Liver (tissue), 9 donors: ENCODE measurements around the gene NIT2. TPM values are rescaled to one million over a fixed set of nuclear protein-coding genes. Genes with fewer than 3 reads are reported as not detected.

Source experiments
- DNase-seq: peaks from one replicate; pipeline ENCODE4 v3.0.0-alpha.2; 2017; ENCODE audit warnings: low spot score
- H3K27ac ChIP-seq, 2 donors: one replicate each; pipeline ENCODE4 v1.7.0; 2013; ENCODE audit warnings: inconsistent platforms in 2 of 2, low read length in 2 of 2, control low read depth in 1 of 2, low read depth in 1 of 2, mild to moderate bottlenecking in 1 of 2
- H3K27me3 ChIP-seq, 4 donors: one replicate each; pipeline versions ENCODE4 v1.6.1 to v1.7.0; 2013; ENCODE audit warnings: low read length in 3 of 4, inconsistent platforms in 1 of 4, mild to moderate bottlenecking in 1 of 4, moderate library complexity in 1 of 4; ENCODE audit not compliant: control insufficient read depth in 4 of 4, insufficient read depth in 4 of 4
- H3K36me3 ChIP-seq, 4 donors: one replicate each; pipeline versions ENCODE4 v1.6.1 to v1.7.0; 2013; ENCODE audit warnings: low read length in 3 of 4, mild to moderate bottlenecking in 3 of 4, low read depth in 1 of 4, moderate library complexity in 1 of 4; ENCODE audit not compliant: control insufficient read depth in 4 of 4, insufficient read depth in 3 of 4
- H3K4me1 ChIP-seq, 4 donors: one replicate each; pipeline versions ENCODE4 v1.6.1 to v1.7.0; 2013; ENCODE audit warnings: low read length in 3 of 4, mild to moderate bottlenecking in 3 of 4, moderate library complexity in 1 of 4; ENCODE audit not compliant: control insufficient read depth in 4 of 4, insufficient read depth in 4 of 4
- H3K4me3 ChIP-seq, 3 donors: one replicate each; pipeline versions ENCODE4 v1.6.1 to v1.7.0; 2013; ENCODE audit warnings: low read length in 3 of 3, control low read depth in 1 of 3, low read depth in 1 of 3, mild to moderate bottlenecking in 1 of 3
- H3K9ac ChIP-seq, 2 donors: one replicate each; pipeline ENCODE4 v1.7.0; 2013; ENCODE audit warnings: low read length in 2 of 2, mild to moderate bottlenecking in 2 of 2, moderate library complexity in 2 of 2, control low read depth in 1 of 2, low read depth in 1 of 2
- H3K9me3 ChIP-seq, 4 donors: one replicate each; pipeline versions ENCODE4 v1.6.1 to v1.7.0; 2013; ENCODE audit warnings: low read length in 3 of 4; ENCODE audit not compliant: control insufficient read depth in 4 of 4
- ATF3 ChIP-seq: IDR thresholded peaks from 2 replicates; pipeline ENCODE4 v1.6.1; 2016; ENCODE audit warnings: antibody characterized with exemption
- CTCF ChIP-seq: fragments of 150-350 bp; IDR thresholded peaks from 2 replicates; pipeline ENCODE4 v1.5.1; 2017; ENCODE audit warnings: improper control_type of control experiment, low read depth, low read length; ENCODE audit not compliant: missing input control
- EGR1 ChIP-seq, 2 donors: IDR thresholded peaks; 2 replicates each; pipeline ENCODE4 v1.6.1; 2016 to 2018; ENCODE audit warnings: antibody characterized with exemption in 2 of 2, low read depth in 2 of 2
- FOXA1 ChIP-seq: IDR thresholded peaks from 2 replicates; pipeline ENCODE4 v1.6.1; 2016; ENCODE audit warnings: antibody characterized with exemption
- FOXA2 ChIP-seq: IDR thresholded peaks from 2 replicates; pipeline ENCODE4 v1.6.1; 2016; ENCODE audit warnings: antibody characterized with exemption
- GABPA ChIP-seq, 2 donors: IDR thresholded peaks in 1 of 2; conservative IDR thresholded peaks in 1 of 2; 2 replicates each; pipeline ENCODE4 v1.6.1; 2016; ENCODE audit warnings: antibody characterized with exemption in 2 of 2, mild to moderate bottlenecking in 1 of 2, moderate library complexity in 1 of 2
- HNF4A ChIP-seq, 2 donors: conservative IDR thresholded peaks; 2 replicates each; pipeline ENCODE4 v1.6.1; 2016; ENCODE audit warnings: antibody characterized with exemption in 2 of 2, mild to moderate bottlenecking in 2 of 2
- HNF4G ChIP-seq: IDR thresholded peaks from 2 replicates; pipeline ENCODE4 v1.6.1; 2016; ENCODE audit warnings: antibody characterized with exemption
- JUND ChIP-seq, 2 donors: IDR thresholded peaks; 2 replicates each; pipeline ENCODE4 v1.6.1; 2016; ENCODE audit warnings: antibody characterized with exemption in 2 of 2
- NR2F2 ChIP-seq: IDR thresholded peaks from 2 replicates; pipeline ENCODE4 v1.6.1; 2016; ENCODE audit warnings: antibody characterized with exemption
- RAD21 ChIP-seq, 2 donors: IDR thresholded peaks; 2 replicates each; pipeline ENCODE4 v1.6.1; 2016; ENCODE audit warnings: antibody characterized with exemption in 2 of 2, mild to moderate bottlenecking in 2 of 2
- RXRA ChIP-seq, 2 donors: IDR thresholded peaks; 2 replicates each; pipeline ENCODE4 v1.6.1; 2017 to 2018; ENCODE audit warnings: antibody characterized with exemption in 2 of 2, mild to moderate bottlenecking in 1 of 2
- SP1 ChIP-seq: IDR thresholded peaks from 2 replicates; pipeline ENCODE4 v1.6.1; 2018; ENCODE audit warnings: antibody characterized with exemption, mild to moderate bottlenecking
- TAF1 ChIP-seq: conservative IDR thresholded peaks from 2 replicates; pipeline ENCODE4 v1.6.1; 2016; ENCODE audit warnings: antibody characterized with exemption, mild to moderate bottlenecking
- YY1 ChIP-seq: IDR thresholded peaks from 2 replicates; pipeline ENCODE4 v1.6.1; 2016; ENCODE audit warnings: antibody characterized with exemption, mild to moderate bottlenecking
- ZBTB33 ChIP-seq: IDR thresholded peaks from 2 replicates; pipeline ENCODE4 v1.6.1; 2016; ENCODE audit warnings: antibody characterized with exemption
- polyA plus RNA-seq, 2 donors: library from polyadenylated mRNA; stranded (reverse) in 1 of 2; unstranded in 1 of 2; fragments of 200-250 nt in 1 of 2; fragments of >200 nt in 1 of 2; fragmentation: Nextera tagmentation in 1 of 2; extraction: Ambion mirVana in 1 of 2; gene quantifications; one replicate each; pipeline versions ENCODE4 v1.2.1 to v1.2.3, GENCODE V29; 2013 to 2015
- total RNA-seq, 2 donors: library from RNA; depleted of rRNA; stranded (reverse); fragments of >200 nt; gene quantifications; one replicate each; pipeline ENCODE4 v1.2.3, GENCODE V29; 2014
- TF ChIP-seq, protein P1 (sequence below): IDR thresholded peaks from 2 replicates; pipeline ENCODE4 v1.6.1; 2016; ENCODE audit warnings: antibody characterized with exemption, mild to moderate bottlenecking
- TF ChIP-seq, protein P2 (sequence below): IDR thresholded peaks from 2 replicates; pipeline ENCODE4 v1.6.1; 2016; ENCODE audit warnings: antibody characterized with exemption
- donor health status: healthy.
- donor health status: healthy.
- donor health status: healthy.
- donor health status: healthy.
- donor health status: healthy.

Gene NIT2
- total and polyA plus RNA-seq, 4 donors = 32.4 to 243 (median 55.3) TPM

DNA sequence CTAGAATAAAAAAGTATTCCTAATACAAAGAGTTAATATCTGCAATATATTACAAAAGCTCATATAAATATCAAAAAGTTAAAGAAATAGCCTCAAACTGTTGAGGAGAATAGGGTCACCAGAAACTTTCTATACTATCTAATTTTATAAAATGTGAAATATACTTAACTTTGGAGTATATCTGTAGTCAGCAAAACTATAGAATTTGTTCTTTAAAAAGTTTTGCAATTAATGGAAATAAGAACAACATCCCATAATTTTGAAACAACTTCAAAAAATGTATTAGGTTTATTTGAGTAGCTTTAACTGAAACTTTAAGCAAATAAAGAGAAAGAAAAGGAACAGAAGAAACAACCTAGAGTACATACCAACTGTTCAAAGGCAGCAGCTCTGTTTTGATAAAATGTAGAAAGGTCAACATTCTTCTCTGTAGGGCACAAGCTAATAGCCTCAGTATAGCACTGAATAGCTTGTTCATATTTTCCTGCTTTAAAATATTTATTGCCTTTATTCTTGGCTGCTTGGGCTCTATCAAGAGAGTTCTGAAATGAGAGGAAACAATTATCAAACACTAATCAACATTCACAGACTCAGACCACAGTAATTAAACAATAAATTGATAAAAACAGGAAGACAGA, 52.0 kb downstream of the NIT2 start:
- H3K4me1 ChIP-seq = peaks cover 5 to 22% (median 11%) of the 10 kb centered on the region in 4 donors
- H3K9me3 ChIP-seq = no peaks in the 10 kb centered on the region
- H3K27me3 ChIP-seq = no peaks in the 10 kb centered on the region
- no peak for DNase-seq
- H3K4me3 ChIP-seq = no peak overlapping the region
- peaks cover 6 to 24% (median 16%) of the 10 kb centered on the region in 4 donors for H3K36me3 ChIP-seq
- H3K9ac ChIP-seq = no peak overlapping the region
- TF ChIP-seq ATF3 = no peak
- no peak for TF ChIP-seq ZBTB33
- TF ChIP-seq GABPA (IDR thresholded peaks at IDR 0.05 in 1 of 2, conservative IDR thresholded peaks at IDR 0.05 in 1 of 2) = no peak
- no peak for TF ChIP-seq HNF4A (conservative IDR thresholded peaks at IDR 0.05)
- TF ChIP-seq, protein P1, sequence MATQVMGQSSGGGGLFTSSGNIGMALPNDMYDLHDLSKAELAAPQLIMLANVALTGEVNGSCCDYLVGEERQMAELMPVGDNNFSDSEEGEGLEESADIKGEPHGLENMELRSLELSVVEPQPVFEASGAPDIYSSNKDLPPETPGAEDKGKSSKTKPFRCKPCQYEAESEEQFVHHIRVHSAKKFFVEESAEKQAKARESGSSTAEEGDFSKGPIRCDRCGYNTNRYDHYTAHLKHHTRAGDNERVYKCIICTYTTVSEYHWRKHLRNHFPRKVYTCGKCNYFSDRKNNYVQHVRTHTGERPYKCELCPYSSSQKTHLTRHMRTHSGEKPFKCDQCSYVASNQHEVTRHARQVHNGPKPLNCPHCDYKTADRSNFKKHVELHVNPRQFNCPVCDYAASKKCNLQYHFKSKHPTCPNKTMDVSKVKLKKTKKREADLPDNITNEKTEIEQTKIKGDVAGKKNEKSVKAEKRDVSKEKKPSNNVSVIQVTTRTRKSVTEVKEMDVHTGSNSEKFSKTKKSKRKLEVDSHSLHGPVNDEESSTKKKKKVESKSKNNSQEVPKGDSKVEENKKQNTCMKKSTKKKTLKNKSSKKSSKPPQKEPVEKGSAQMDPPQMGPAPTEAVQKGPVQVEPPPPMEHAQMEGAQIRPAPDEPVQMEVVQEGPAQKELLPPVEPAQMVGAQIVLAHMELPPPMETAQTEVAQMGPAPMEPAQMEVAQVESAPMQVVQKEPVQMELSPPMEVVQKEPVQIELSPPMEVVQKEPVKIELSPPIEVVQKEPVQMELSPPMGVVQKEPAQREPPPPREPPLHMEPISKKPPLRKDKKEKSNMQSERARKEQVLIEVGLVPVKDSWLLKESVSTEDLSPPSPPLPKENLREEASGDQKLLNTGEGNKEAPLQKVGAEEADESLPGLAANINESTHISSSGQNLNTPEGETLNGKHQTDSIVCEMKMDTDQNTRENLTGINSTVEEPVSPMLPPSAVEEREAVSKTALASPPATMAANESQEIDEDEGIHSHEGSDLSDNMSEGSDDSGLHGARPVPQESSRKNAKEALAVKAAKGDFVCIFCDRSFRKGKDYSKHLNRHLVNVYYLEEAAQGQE = no peak
- TF ChIP-seq RAD21 (IDR thresholded peaks at IDR 0.05) = no peak
- peak; percentile 13 to 24 for TF ChIP-seq RXRA (IDR thresholded peaks at IDR 0.05)
- TF ChIP-seq TAF1 = no peak
- TF ChIP-seq CTCF = no peak
- no peak for TF ChIP-seq EGR1 (IDR thresholded peaks at IDR 0.05; ENCODE audit: low read depth in 2 of 2)
- TF ChIP-seq FOXA2 = no peak
- TF ChIP-seq, protein P2, sequence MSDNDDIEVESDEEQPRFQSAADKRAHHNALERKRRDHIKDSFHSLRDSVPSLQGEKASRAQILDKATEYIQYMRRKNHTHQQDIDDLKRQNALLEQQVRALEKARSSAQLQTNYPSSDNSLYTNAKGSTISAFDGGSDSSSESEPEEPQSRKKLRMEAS = no peak
- peak; percentile 33 for TF ChIP-seq SP1
- no peak for TF ChIP-seq HNF4G
- TF ChIP-seq NR2F2 = peak; percentile 64
- no peak for TF ChIP-seq YY1
- TF ChIP-seq FOXA1 = no peak
- TF ChIP-seq JUND (IDR thresholded peaks at IDR 0.05) = no peak
- no peak overlapping the region for H3K27ac ChIP-seq
